Neutrophil (primary cell): ENCODE data around the gene OGDHL.

Source experiments
- H3K27ac ChIP-seq: fragments of 200-600 bp; sonication (generic); 2 replicates; pipeline ENCODE4 v1.5.1; 2016; ENCODE audit warnings: mild to moderate bottlenecking, moderate library complexity
- H3K27me3 ChIP-seq: fragments of 200-600 bp; sonication (generic); 2 replicates; pipeline ENCODE4 v1.6.0; 2016; ENCODE audit warnings: mild to moderate bottlenecking
- H3K36me3 ChIP-seq: fragments of 200-600 bp; sonication (generic); 2 replicates; pipeline ENCODE4 v1.5.1; 2017
- H3K4me1 ChIP-seq, 2 experiments: fragments of 200-600 bp in 1 of 2; sonication (generic) in 1 of 2; 1 replicate in 1 of 2; 2 replicates in 1 of 2; pipeline versions ENCODE4 v1.5.1 to v1.6.1; 2013 to 2016; ENCODE audit warnings: low read depth in 1 of 2, low read length in 1 of 2, mild to moderate bottlenecking in 1 of 2, moderate library complexity in 1 of 2; ENCODE audit not compliant: control insufficient read depth in 1 of 2, insufficient read depth in 1 of 2
- H3K4me3 ChIP-seq, 2 experiments: fragments of 200-600 bp in 1 of 2; sonication (generic) in 1 of 2; 1 replicate in 1 of 2; 2 replicates in 1 of 2; pipeline ENCODE4 v1.5.1; 2013 to 2016; ENCODE audit warnings: low read depth in 1 of 2, low read length in 1 of 2, mild to moderate bottlenecking in 1 of 2, moderate library complexity in 1 of 2
- H3K9me3 ChIP-seq: fragments of 200-600 bp; sonication (generic); 2 replicates; pipeline ENCODE4 v1.5.1; 2016
- TF ChIP-seq, protein P1 (sequence below): fragments of 200-600 bp; sonication (generic); IDR thresholded peaks from 2 replicates; pipeline ENCODE4 v1.5.1; 2016; ENCODE audit warnings: antibody characterized with exemption

OGDHL gene

DNA sequence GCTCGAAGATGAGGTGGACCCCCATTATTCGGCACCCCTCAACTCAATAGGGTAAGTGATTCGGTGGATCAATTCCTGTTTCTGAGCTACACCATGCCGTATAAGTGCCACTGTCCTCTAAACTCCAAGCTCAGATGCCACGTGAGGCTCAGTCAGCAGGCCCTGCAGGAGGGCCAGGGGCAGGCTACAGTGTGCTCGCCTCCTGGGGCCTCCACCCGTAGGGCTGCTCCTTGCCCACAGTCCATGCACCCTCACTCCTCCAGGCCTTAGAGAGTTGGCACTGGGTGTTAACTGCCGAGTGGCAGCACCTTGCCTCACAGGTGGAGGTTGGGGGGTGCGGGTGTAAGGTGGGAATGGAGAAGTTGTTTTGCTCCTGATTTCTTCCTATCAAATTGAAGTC, 70.5 kb downstream of the OGDHL start:
- H3K4me3 ChIP-seq = no peak overlapping the region
- H3K4me1 ChIP-seq = no peaks in the 10 kb centered on the region
- TF ChIP-seq, protein P1, sequence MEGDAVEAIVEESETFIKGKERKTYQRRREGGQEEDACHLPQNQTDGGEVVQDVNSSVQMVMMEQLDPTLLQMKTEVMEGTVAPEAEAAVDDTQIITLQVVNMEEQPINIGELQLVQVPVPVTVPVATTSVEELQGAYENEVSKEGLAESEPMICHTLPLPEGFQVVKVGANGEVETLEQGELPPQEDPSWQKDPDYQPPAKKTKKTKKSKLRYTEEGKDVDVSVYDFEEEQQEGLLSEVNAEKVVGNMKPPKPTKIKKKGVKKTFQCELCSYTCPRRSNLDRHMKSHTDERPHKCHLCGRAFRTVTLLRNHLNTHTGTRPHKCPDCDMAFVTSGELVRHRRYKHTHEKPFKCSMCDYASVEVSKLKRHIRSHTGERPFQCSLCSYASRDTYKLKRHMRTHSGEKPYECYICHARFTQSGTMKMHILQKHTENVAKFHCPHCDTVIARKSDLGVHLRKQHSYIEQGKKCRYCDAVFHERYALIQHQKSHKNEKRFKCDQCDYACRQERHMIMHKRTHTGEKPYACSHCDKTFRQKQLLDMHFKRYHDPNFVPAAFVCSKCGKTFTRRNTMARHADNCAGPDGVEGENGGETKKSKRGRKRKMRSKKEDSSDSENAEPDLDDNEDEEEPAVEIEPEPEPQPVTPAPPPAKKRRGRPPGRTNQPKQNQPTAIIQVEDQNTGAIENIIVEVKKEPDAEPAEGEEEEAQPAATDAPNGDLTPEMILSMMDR = no peak
- no peaks in the 10 kb centered on the region for H3K36me3 ChIP-seq
- no peak overlapping the region for H3K27ac ChIP-seq
- no peaks in the 10 kb centered on the region for H3K9me3 ChIP-seq
- peaks cover 92% of the 10 kb centered on the region for H3K27me3 ChIP-seq

DNA sequence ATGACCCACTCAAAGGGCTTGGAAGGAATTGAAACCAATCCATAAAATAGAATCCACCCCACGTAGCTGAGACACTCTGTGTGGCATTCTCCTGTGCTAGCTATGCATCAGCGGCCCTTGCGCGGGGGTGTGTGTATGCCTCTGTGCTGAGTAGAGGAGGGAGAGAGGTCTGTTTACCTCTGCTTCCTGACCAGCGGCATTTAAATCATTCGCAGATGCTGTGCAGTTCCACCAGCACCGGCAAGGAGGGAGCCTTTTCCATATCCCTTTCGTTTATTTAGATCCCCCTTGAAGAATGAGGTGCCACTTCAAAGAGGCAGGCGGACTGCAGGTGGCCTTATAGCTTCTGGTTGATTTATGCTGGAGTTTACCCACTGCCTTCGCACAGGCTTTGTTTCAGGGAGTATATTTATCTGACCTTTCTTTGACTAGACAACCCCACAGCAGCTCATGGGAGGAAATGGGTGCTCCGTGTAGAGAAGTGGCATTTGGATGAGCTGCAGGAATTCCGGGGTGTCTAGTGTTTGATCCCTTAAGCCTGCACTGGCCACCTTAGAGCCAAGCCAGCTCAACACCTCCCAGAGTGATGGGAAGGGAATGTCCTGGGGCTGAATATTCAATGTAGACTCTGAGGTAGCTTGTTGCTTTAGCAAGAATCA, 71.3 kb downstream of the OGDHL start:
- Histone ChIP-seq H3K36me3 (no peaks in the 10 kb centered on the region), H3K9me3 (no peaks in the 10 kb centered on the region), H3K27ac (no peak overlapping the region), H3K4me1 (no peaks in the 10 kb centered on the region), H3K4me3 (no peak overlapping the region), H3K27me3 (peaks cover 87% of the 10 kb centered on the region)
- TF ChIP-seq, protein P1 = no peak

DNA sequence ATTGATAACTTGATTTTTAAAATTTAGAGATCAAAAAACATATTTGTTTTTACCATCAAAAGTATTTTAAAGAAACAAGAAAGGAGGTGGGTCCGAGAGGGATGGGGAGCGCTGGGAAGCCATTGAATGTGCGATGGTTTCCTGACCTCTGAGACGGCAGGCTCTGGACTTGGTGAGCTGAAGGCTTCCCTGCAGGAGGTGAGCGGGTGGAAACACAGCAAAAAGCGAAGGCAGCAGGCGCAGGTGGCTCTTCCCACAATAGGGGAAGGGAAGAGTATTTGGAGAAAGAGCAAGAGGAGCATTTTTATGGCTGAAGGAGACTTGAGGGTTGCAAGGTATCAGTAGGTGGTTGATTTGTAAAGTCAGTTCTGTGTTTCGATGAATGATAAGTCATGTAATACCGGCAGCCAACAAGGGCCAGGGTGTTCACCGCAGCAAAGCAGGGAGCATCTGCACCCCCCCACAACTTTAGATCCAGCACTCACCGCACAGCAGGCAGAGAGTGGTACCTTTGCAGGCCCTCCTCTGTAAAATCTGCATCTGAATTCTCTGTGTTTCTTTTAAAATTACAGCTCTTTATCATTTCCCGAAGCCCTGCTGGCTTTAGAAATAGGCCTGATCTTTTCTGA, 72.1 kb downstream of the OGDHL start:
- no peaks in the 10 kb centered on the region for H3K4me1 ChIP-seq
- no peaks in the 10 kb centered on the region for H3K36me3 ChIP-seq
- no peaks in the 10 kb centered on the region for H3K9me3 ChIP-seq
- peaks cover 83% of the 10 kb centered on the region for H3K27me3 ChIP-seq
- no peak overlapping the region for H3K4me3 ChIP-seq
- no peak overlapping the region for H3K27ac ChIP-seq
- TF ChIP-seq, protein P1 = no peak

DNA sequence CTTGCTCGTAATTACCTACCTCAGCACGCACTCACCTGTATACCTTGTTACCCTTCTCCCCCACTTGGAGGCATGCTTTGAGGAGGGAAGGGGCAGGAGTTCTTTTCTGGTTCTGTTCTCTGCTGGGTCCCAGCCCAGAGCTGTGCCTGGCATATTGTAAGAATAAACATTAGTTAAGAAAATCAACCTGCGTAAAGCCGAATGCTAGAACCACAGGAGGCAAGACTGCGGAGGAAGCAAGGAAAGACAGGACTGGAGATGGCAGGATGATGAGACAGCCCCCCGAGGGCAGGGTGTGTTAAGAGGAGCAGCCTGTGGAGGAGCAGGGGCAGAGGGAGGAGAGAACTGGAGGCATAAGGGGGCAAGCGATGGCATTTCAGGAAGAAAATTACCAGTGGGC, 73.2 kb downstream of the OGDHL start:
- Histone ChIP-seq H3K9me3 (no peaks in the 10 kb centered on the region), H3K27me3 (peaks cover 74% of the 10 kb centered on the region), H3K4me1 (no peaks in the 10 kb centered on the region), H3K4me3 (no peak overlapping the region), H3K27ac (no peak overlapping the region), H3K36me3 (no peaks in the 10 kb centered on the region)
- TF ChIP-seq, protein P1 = no peak

- TF ChIP-seq, protein P1 = no peak
- Histone ChIP-seq H3K4me1 (no peaks in the 10 kb centered on the region), H3K4me3 (no peak overlapping the region), H3K27ac (no peak overlapping the region), H3K36me3 (no peaks in the 10 kb centered on the region), H3K9me3 (no peaks in the 10 kb centered on the region), H3K27me3 (peaks cover 74% of the 10 kb centered on the region)
Observed at GRCh38 chr10:49688261-49688846, 73.8 kb downstream of the OGDHL start.
